ENCODE measurements around the gene XRN1. TPM values are rescaled to one million over a fixed set of nuclear protein-coding genes. Genes with fewer than 3 reads are reported as not detected.

XRN1 gene
- total and polyA plus RNA-seq, 7 donors: 5.4 to 45.7 (median 29.5) TPM

- intact Hi-C loops (cut with DNase I): no loop called here
- peaks cover 0 to 4% (median 0%) of the 10 kb centered on the region in 4 donors for H3K9me3 ChIP-seq
- DNase-seq: no peak
- H3K4me3 ChIP-seq: no peak overlapping the region
- TF ChIP-seq POLR2A (IDR thresholded peaks at IDR 0.05) (no peak), POLR2AphosphoS5 (IDR thresholded peaks at IDR 0.05) (no peak), EP300 (IDR thresholded peaks at IDR 0.05) (no peak), CTCF (IDR thresholded peaks at IDR 0.05) (no peak)
- 96 to 97% methylated on average over 4 of the region's 4 CpGs for WGBS, 2 donors
- no peaks in the 10 kb centered on the region for H3K4me1 ChIP-seq
- H3K27me3 ChIP-seq: no peaks in the 10 kb centered on the region
- H3K27ac ChIP-seq: no peak overlapping the region
- H3K36me3 ChIP-seq: peaks cover 0 to 29% (median 0%) of the 10 kb centered on the region in 4 donors
These were observed 20.6 kb upstream of the XRN1 start for GRCh38 chr3:142468456-142468855.

DNA sequence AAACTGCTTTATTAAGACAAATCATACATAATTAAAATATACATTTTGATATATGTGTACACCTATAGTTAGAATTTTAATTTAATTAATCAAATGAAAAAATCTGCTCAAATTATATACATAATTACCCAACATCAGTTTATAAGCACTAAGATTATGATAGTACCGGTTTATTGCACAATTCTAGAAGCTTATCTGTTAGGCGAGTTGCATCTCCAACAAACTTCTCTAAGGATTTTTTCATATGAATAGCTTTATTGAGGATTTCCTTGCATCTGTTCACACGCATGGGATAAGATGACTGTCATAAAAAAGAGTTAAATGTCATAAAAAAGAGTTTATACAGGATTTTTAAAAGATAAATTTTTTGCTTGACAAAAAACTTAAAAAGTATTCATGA is 19.9 kb upstream of the XRN1 start:
- Histone ChIP-seq H3K4me3 (no peak overlapping the region), H3K9me3 (no peaks in the 10 kb centered on the region), H3K27ac (no peak overlapping the region), H3K27me3 (no peaks in the 10 kb centered on the region), H3K36me3 (peaks cover 0 to 32% (median 0%) of the 10 kb centered on the region in 4 donors), H3K4me1 (no peaks in the 10 kb centered on the region)
- no peak for DNase-seq
- TF ChIP-seq EP300 (IDR thresholded peaks at IDR 0.05): no peak
- WGBS, 2 donors: 64 to 87% methylated on average over 3 of the region's 3 CpGs
- intact Hi-C loops (cut with DNase I): no loop called here

DNA sequence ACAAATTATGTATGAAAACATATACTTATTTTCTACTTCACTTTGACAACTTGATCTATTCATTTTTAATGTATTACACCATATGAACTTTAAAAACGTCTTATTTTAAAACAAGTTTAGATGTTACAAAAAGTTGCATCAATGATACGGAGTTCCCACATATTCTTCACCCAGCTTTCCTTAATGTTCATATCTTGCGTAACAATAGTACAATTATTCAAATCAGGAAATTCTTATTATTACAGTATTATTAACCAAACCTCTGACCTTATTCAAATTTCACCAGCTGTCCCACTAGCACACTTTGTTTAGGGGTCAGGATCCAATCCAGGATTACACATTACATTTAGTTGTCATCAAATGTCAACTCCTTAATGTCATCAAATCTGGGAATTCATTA is 12.9 kb upstream of the XRN1 start:
- WGBS, 2 donors: 95 to 96% methylated on average over 3 of the region's 3 CpGs
- no peak overlapping the region for H3K27ac ChIP-seq
- no peak for DNase-seq
- peaks cover 0 to 45% (median 6%) of the 10 kb centered on the region in 4 donors for H3K36me3 ChIP-seq
- no peaks in the 10 kb centered on the region for H3K4me1 ChIP-seq
- intact Hi-C loops (cut with DNase I): no loop called here
- no peaks in the 10 kb centered on the region for H3K9me3 ChIP-seq
- no peaks in the 10 kb centered on the region for H3K27me3 ChIP-seq
- TF ChIP-seq POLR2AphosphoS5 (IDR thresholded peaks at IDR 0.05) (no peak), CTCF (IDR thresholded peaks at IDR 0.05) (no peak)
- no peak overlapping the region for H3K4me3 ChIP-seq

DNA sequence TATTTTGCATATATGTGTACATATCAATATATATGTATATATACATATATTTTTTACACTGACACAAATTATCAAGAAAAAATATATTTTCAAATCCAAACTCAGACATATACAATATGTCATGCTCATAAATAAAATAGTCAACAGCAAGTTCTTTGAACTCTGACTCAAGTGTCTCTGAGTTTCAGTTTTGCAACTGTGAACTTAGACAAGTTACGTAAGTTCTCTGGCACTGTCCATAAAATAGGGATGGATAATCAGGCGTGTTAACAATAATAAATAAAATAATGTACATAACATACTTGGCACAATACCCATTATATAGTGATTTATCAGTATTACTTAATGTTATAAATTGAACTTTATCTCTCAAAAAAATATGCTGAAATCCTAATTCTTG is 12.1 kb upstream of the XRN1 start:
- Histone ChIP-seq H3K27me3 (no peaks in the 10 kb centered on the region), H3K36me3 (peaks cover 0 to 43% (median 6%) of the 10 kb centered on the region in 4 donors), H3K4me1 (no peaks in the 10 kb centered on the region), H3K9me3 (no peaks in the 10 kb centered on the region), H3K4me3 (no peak overlapping the region), H3K27ac (no peak overlapping the region)
- intact Hi-C loops (cut with DNase I): no loop called here
- no peak for TF ChIP-seq POLR2A (IDR thresholded peaks at IDR 0.05)
- no peak for TF ChIP-seq POLR2AphosphoS5 (IDR thresholded peaks at IDR 0.05)
- no peak for TF ChIP-seq CTCF (IDR thresholded peaks at IDR 0.05)
- no peak for TF ChIP-seq EP300 (IDR thresholded peaks at IDR 0.05)
- no peak for DNase-seq
- WGBS, 2 donors: 87 to 88% methylated on average over 2 of the region's 2 CpGs

DNA sequence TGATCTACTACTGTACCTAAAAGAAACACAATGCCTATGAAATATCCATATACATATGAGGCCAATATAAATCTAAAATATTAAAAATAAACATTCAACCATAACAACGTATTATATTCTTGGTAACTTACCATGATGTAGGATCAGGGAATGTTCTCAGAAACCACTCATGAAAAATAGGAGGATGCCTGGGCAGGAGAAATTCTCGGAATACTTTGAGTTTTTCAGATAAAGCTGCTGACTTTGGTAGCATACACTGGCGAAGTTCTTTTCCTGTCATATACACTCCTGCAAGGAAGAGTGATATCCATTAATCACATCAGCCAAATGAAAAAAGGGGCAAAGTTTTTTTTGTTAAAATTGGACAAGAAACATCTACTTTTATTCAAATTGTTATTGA is 11.3 kb upstream of the XRN1 start:
- Histone ChIP-seq H3K36me3 (peaks cover 0 to 34% (median 6%) of the 10 kb centered on the region in 4 donors), H3K4me3 (no peak overlapping the region), H3K27ac (no peak overlapping the region), H3K27me3 (no peaks in the 10 kb centered on the region), H3K4me1 (no peaks in the 10 kb centered on the region), H3K9me3 (no peaks in the 10 kb centered on the region)
- intact Hi-C loops (cut with DNase I): no loop called here
- no peak for DNase-seq
- no peak for TF ChIP-seq POLR2A (IDR thresholded peaks at IDR 0.05)
- 97 to 98% methylated on average over 3 of the region's 3 CpGs for WGBS, 2 donors

GRCh38 chr3:142450881-142451280 is 3.0 kb upstream of the XRN1 start:
- Histone ChIP-seq H3K9me3 (no peaks in the 10 kb centered on the region), H3K36me3 (peaks cover 0 to 25% (median 4%) of the 10 kb centered on the region in 4 donors), H3K27ac (peak overlapping the region in 2 of 4 donors; percentile 53 to 59), H3K4me3 (no peak overlapping the region), H3K27me3 (no peaks in the 10 kb centered on the region), H3K4me1 (peaks cover 0 to 23% (median 18%) of the 10 kb centered on the region in 4 donors)
- no peak for DNase-seq
- TF ChIP-seq EP300 (IDR thresholded peaks at IDR 0.05) (no peak), POLR2AphosphoS5 (IDR thresholded peaks at IDR 0.05) (no peak), POLR2A (IDR thresholded peaks at IDR 0.05) (no peak), CTCF (IDR thresholded peaks at IDR 0.05) (no peak)
- 94 to 98% methylated on average over 5 of the region's 5 CpGs for WGBS, 2 donors
- intact Hi-C loops (cut with DNase I): no loop called here
